GM18519 (cell line): ENCODE data around the gene SLC7A7.
"Not testable (repeated sequence)": the region's sequence is repeated elsewhere in the genome, so short reads cannot be mapped to it uniquely, and the experiment has no call there.

Experiments
- ATAC-seq: cut with Tn5 transposase; IDR thresholded peaks from one replicate; pipeline ENCODE4 v1.9.1; 2021; ENCODE audit warnings: mild to moderate bottlenecking, moderate library complexity; ENCODE audit not compliant: unreplicated experiment, low FRiP score

The SLC7A7 gene

GRCh38 chr14:22764382-22764781 is 50.9 kb downstream of the SLC7A7 start:
- no peak for ATAC-seq

DNA sequence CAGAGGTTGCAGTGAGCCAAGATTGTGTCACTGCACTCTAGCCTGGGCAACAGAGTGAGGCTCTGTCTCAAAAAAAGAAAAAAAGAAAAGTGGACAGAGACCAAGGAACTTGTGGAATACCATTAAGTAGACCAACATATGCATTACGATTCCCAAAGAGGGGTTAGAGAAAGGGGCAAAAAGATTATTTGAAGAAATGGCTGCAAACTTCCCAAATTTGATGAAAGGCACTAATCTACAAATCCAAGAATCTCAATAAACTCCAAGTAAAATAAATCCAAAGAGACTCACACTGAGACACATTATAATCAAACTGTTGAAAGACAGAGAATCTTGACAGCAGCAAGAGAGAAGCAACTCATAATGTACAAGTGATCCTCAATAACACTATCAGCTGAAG is 53.5 kb downstream of the SLC7A7 start:
- no peak for ATAC-seq

DNA sequence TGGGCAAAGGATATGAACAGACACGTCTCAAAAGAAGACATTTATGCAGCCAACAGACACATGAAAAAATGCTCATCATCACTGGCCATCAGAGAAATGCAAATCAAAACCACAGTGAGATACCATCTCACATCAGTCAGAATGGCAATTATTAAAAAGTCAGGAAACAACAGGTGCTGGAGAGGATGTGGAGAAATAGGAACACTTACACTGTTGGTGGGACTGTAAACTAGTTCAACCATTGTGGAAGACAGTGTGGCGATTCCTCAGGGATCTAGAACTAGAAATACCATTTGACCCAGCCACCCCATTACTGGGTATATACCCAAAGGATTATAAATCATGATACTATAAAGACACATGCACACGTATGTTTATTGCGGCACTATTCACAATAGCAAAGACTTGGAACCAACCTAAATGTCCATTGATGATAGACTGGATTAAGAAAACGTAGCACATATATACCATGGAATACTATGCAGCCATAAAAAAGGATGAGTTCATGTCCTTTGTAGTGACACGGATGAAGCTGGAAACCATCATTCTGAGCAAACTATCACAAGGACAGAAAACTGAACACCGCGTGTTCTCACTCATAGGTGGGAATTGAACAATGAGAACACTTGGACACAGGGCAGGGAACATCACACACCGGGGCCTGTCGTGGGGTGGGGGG is 57.1 kb downstream of the SLC7A7 start:
- ATAC-seq: not testable (repeated sequence)

DNA sequence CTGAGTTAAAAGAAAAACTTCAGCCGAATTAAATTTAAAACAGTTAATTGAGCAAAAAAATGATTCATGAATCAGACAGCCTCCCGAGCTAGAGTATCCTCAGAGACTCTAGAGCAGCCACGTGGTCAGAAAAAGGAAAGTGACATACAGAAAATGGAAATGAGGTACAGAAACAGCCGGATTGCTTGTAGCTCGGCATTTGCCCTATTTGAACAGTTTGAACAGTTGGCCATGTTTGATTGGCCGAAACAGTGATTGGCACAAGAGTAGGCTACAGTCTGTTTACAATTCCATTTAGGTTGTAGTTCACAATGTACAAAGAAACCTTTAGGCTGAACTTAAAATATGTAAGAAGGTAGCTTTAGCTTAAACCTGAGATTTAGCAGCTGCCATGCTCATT is 61.6 kb downstream of the SLC7A7 start:
- ATAC-seq: no peak

DNA sequence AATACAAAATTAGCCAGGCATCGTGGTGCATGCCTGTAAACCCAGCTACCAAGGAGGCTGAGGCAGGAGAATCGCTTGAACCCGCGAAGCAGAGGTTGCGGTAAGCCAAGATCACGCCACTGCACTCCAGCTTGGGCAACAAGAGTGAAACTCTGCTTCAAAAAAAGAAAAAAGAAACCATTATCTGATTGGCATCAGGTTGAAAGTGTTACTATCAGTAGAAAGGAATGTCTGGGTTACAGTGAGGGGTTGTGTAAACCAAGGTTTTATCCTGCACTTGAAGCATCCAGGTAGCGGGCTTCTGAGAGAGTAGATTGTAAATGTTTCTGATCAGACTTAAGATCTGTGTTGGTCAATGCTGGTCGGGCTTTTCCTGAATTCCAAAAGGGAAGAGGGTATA is 62.8 kb downstream of the SLC7A7 start:
- ATAC-seq: no peak

GRCh38 chr14:22748631-22749068 is 66.6 kb downstream of the SLC7A7 start:
- no peak for ATAC-seq

- no peak for ATAC-seq
Measured at GRCh38 chr14:22748206-22748605, 67.0 kb downstream of the SLC7A7 start.

GRCh38 chr14:22747769-22748168 is 67.5 kb downstream of the SLC7A7 start:
- ATAC-seq: no peak

- no peak for ATAC-seq
Measured at GRCh38 chr14:22740020-22740419, 75.2 kb downstream of the SLC7A7 start.

DNA sequence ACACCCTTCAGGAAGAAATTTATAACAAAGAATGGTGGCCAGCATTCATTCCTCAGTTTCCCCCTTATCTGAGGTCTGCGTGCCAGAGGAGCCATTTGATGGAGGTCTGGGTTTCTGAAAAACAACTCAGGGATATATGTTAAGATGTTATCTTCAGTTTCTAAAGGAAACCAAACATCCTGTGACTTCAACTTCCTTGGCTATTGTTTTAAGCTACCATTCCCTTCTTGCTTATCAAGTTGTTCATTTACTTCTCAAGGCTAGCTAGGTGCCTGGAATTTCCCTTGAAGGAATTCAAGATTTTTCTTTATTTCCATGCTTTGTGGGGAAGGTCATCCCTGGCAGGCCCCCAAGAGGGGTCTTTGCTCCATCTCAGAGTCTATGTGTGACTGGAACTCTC is 75.8 kb downstream of the SLC7A7 start:
- ATAC-seq: no peak

- peak; percentile 68 for ATAC-seq
Measured at GRCh38 chr14:22737052-22737451, 78.2 kb downstream of the SLC7A7 start.

DNA sequence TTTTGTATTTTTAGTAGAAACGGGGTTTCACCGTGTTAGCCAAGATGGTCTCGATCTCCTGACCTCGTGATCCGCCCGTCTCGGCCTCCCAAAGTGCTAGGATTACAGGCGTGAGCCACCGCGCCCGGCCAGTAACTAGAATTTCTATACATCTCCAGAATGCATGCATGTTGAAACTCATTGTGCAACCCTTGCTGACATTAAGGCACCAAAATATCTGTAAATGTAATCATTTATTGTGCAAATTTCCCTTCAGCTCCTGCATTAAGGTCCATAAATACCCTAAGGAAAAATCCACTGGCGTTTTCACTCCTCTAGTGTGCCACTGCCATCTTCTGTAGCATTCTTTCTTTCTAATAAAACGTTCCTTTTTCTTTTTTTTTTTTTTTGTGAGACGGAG is 78.9 kb downstream of the SLC7A7 start:
- ATAC-seq: not testable (repeated sequence)

DNA sequence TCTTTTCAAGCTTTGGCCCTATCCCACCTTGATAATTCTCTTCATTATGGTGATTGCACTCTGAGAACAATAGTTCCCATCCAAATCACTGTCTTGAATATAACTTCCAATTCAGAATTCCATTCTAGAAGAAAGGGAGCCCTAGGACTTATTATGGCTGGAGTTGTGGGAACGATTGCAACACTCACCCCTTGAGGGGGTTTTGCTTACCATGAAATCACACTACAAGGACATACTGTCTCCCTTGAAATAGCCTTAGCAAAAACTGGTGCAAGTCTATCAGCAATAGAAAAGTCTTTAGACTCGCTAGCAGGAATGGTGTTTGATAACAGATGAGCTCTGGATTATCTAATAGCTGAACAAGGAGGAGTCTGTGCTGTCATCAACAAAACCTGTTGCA is 80.1 kb downstream of the SLC7A7 start:
- no peak for ATAC-seq

DNA sequence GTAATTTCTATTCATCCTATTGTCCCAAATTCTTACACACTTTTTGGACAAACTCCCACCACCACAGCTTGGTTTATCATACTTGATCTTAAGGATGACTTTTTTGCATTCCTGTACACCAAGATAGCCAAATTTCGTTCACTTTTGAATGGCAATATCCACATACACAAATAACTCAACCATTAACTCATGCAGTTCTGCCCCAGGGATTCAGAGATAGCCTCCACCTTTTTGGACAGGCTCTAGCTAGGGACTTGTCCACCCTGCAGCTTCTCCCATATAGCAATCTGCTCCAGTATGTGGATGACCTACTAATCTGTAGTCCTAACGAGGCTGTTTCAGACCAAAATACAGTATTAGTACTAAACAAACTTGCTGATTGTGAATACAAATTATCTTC is 81.4 kb downstream of the SLC7A7 start:
- no peak for ATAC-seq

GRCh38 chr14:22732062-22732461 is 83.2 kb downstream of the SLC7A7 start:
- ATAC-seq: not testable (repeated sequence)

DNA sequence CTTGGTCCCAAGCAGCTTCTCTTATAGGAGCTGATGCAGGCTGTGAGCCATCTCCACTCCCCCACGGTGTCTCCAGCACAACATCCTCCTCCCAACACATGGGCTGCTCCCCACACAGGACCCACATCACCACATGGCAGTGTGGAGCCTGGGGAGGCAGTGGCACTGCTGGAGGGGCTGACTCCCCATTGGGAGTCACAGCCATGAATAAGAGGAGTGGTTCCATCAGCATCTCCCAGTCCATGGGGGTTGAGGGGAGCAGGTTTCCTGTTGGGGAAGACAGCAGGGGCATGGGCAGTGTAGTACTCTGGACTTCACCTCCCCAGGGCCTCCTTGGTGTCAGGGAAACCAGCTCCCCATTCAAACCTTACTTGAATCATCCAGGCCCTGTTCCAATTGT is 89.2 kb downstream of the SLC7A7 start:
- no peak for ATAC-seq

- not testable (repeated sequence) for ATAC-seq
Measured at GRCh38 chr14:22725374-22725773, 89.9 kb downstream of the SLC7A7 start.

DNA sequence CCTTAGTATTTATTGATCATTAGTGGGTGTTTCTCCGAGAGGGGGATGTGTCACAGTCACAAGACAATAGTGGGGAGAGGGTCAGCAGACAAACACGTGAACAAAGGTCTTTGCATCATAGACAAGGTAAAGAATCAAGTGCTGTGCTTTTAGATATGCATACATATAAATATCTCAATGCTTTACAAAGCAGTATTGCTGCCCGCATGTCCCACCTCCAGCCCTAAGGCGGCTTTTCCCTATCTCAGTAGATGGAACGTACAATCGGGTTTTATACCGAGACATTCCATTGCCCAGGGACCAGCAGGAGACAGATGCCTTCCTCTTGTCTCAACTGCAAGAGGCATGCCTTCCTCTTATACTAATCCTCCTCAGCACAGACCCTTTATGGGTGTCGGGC is 90.4 kb downstream of the SLC7A7 start:
- ATAC-seq: not testable (repeated sequence)

- no peak for ATAC-seq
Measured at GRCh38 chr14:22723815-22724214, 91.4 kb downstream of the SLC7A7 start.
